HCT116 (cell line): ENCODE results near the gene LTBP4. TPM values are rescaled to one million over a fixed set of nuclear protein-coding genes. Genes with fewer than 3 reads are reported as not detected.

Experiments
- ATAC-seq: fragments of 200-7000 bp; cut with Tn5 transposase; 2 replicates; pipeline ENCODE4 v1.9.1; 2020; ENCODE audit warnings: mild to moderate bottlenecking, moderate library complexity
- BruUV-seq: library from RNA; stranded (reverse); fragments of 400-500 nt; replicated peaks from 2 replicates; lab custom pipeline; 2021; lab: Mats Ljungman, UMichigan
- CTCF ChIA-PET: fragments of 300-600 bp; sonication (Branson Sonifier 250); formaldehyde crosslinking; loops from one replicate; lab custom pipeline; 2021; ENCODE audit warnings: antibody characterized with exemption; lab: Charles Lee
- POLR2A ChIA-PET: fragments of 300-600, 350-600 bp; sonication (Branson Sonifier 250); formaldehyde crosslinking; loops from one replicate; lab custom pipeline; 2021; ENCODE audit warnings: antibody characterized with exemption; lab: Charles Lee
- RAD21 ChIA-PET, 2 experiments: fragments of 300-600 bp; sonication (Branson Sonifier 250); formaldehyde crosslinking; loops; one replicate each; lab custom pipeline; 2023; ENCODE audit warnings: low total read pairs in 2 of 2; ENCODE audit not compliant: uncharacterized antibody in 2 of 2, unreplicated experiment in 2 of 2, low non-redundant PET in 1 of 2; lab: Charles Lee
- DNase-seq: peaks from one replicate; pipeline ENCODE4 v3.0.0-alpha.2; 2010; ENCODE audit warnings: low read depth, low spot score
- H2AFZ ChIP-seq: fragments of 200-600 bp; shearing (Covaris generic), sonication (generic); 2 replicates; pipeline ENCODE4 v1.6.1; 2017; ENCODE audit warnings: low read depth, mixed run types, mixed read lengths, antibody characterized with exemption, low read length; ENCODE audit not compliant: poor library complexity, severe bottlenecking
- H3K27ac ChIP-seq: 2 replicates; pipeline ENCODE4 v1.5.1; 2012; ENCODE audit warnings: low read depth, low read length
- H3K27me3 ChIP-seq: fragments of 200-600 bp; sonication (generic); 2 replicates; pipeline ENCODE4 v1.6.1; 2016; ENCODE audit warnings: mixed run types, low read length, mixed read lengths; ENCODE audit not compliant: insufficient read depth
- H3K36me3 ChIP-seq, 2 experiments: fragments of 200-500 bp in 1 of 2; fragments of 200-600 bp in 1 of 2; sonication (Bioruptor generic) in 1 of 2; sonication (generic) in 1 of 2; 2 replicates each; pipeline versions ENCODE4 v1.5.1 to v1.6.1; 2014 to 2016; ENCODE audit warnings: low read length in 2 of 2, inconsistent platforms in 1 of 2, mixed read lengths in 1 of 2, mixed run types in 1 of 2; ENCODE audit not compliant: insufficient read depth in 2 of 2, control insufficient read depth in 1 of 2
- H3K4me1 ChIP-seq, 2 experiments: fragments of 200-600 bp in 1 of 2; sonication (generic) in 1 of 2; 2 replicates each; pipeline versions ENCODE4 v1.5.1 to v1.6.1; 2012 to 2017; ENCODE audit warnings: low read length in 2 of 2, inconsistent platforms in 1 of 2, mild to moderate bottlenecking in 1 of 2, mixed read lengths in 1 of 2, mixed run types in 1 of 2, moderate library complexity in 1 of 2; ENCODE audit not compliant: insufficient read depth in 2 of 2, control insufficient read depth in 1 of 2
- H3K4me2 ChIP-seq: fragments of 200-600 bp; sonication (generic); 2 replicates; pipeline ENCODE4 v1.6.1; 2017; ENCODE audit warnings: mixed run types, low read length, mixed read lengths
- H3K4me3 ChIP-seq, 2 experiments: fragments of 200-600 bp in 1 of 2; sonication (generic) in 1 of 2; replicated peaks in 1 of 2; 2 replicates each; pipeline ENCODE4 v1.5.1; 2011 to 2016; ENCODE audit warnings: low read length in 2 of 2, control low read depth in 1 of 2, low read depth in 1 of 2, mild to moderate bottlenecking in 1 of 2, mixed read lengths in 1 of 2, mixed run types in 1 of 2
- H3K79me2 ChIP-seq: fragments of 200-600 bp; sonication (generic); 2 replicates; pipeline ENCODE4 v1.6.1; 2017; ENCODE audit warnings: mild to moderate bottlenecking, mixed run types, low read length, moderate library complexity, mixed read lengths; ENCODE audit not compliant: insufficient read depth
- H3K9ac ChIP-seq: fragments of 200-600 bp; sonication (generic); 2 replicates; pipeline ENCODE4 v1.6.1; 2016; ENCODE audit warnings: low read length, mixed read lengths
- H3K9me2 ChIP-seq: fragments of 200-600 bp; sonication (generic), shearing (Covaris generic); 2 replicates; pipeline ENCODE4 v1.6.1; 2017; ENCODE audit warnings: mixed run types, mild to moderate bottlenecking, moderate library complexity; ENCODE audit not compliant: insufficient read depth
- H3K9me3 ChIP-seq, 2 experiments: fragments of 200-500 bp in 1 of 2; fragments of 200-600 bp in 1 of 2; sonication (Bioruptor generic) in 1 of 2; sonication (generic) in 1 of 2; 2 replicates each; pipeline ENCODE4 v1.6.1; 2014 to 2017; ENCODE audit warnings: low read length in 2 of 2, mixed read lengths in 2 of 2, inconsistent platforms in 1 of 2, low read depth in 1 of 2, mild to moderate bottlenecking in 1 of 2, mixed run types in 1 of 2, moderate library complexity in 1 of 2; ENCODE audit not compliant: control insufficient read depth in 1 of 2, insufficient read depth in 1 of 2
- H4K20me1 ChIP-seq: fragments of 200-600 bp; sonication (generic), shearing (Covaris generic); 2 replicates; pipeline ENCODE4 v1.6.1; 2017; ENCODE audit warnings: mixed run types, mild to moderate bottlenecking, moderate library complexity; ENCODE audit not compliant: insufficient read depth
- CBX3 ChIP-seq: IDR thresholded peaks from 2 replicates; pipeline ENCODE4 v1.6.1; 2012; ENCODE audit warnings: low read depth
- ELF1 ChIP-seq: IDR thresholded peaks from 2 replicates; pipeline ENCODE4 v1.6.1; 2012; ENCODE audit warnings: low read depth, borderline replicate concordance
- EZH2 ChIP-seq: fragments of 200-600 bp; sonication (generic); IDR thresholded peaks from 2 replicates; pipeline ENCODE4 v1.6.1; 2017; ENCODE audit warnings: antibody characterized with exemption, mixed run types
- POLR2AphosphoS5 ChIP-seq: IDR thresholded peaks from 2 replicates; pipeline ENCODE4 v1.6.1; 2011; ENCODE audit warnings: mild to moderate bottlenecking, low read depth, low read length, moderate library complexity
- SIN3A ChIP-seq: IDR thresholded peaks from 2 replicates; pipeline ENCODE4 v1.6.1; 2012; ENCODE audit warnings: low read depth
- TCF7L2 ChIP-seq: IDR thresholded peaks from 2 replicates; pipeline ENCODE4 v1.7.0; 2011; ENCODE audit warnings: borderline replicate concordance, inconsistent platforms; ENCODE audit not compliant: insufficient read depth, insufficient read length; ENCODE audit errors: extremely low read depth
- ZFX ChIP-seq: fragments of 450-650 bp; IDR thresholded peaks from 2 replicates; pipeline ENCODE4 v1.6.1; 2017
- intact Hi-C: fragments of 100-400 bp; cut with micrococcal nuclease; formaldehyde crosslinking; loops from 2 replicates; pipeline ENCODE4 v1.10.0; 2022
- total RNA-seq: library from RNA; stranded (reverse); gene quantifications from one replicate; pipeline ENCODE4 v1.2.1, GENCODE V29; 2021; ENCODE audit not compliant: unreplicated experiment
- TF ChIP-seq, protein P1 (sequence below): IDR thresholded peaks from 2 replicates; pipeline ENCODE4 v1.6.1; 2011; ENCODE audit warnings: mild to moderate bottlenecking, low read length, moderate library complexity; ENCODE audit not compliant: insufficient replicate concordance; ENCODE audit errors: extremely low read depth
- TF ChIP-seq, protein P2 (sequence below): IDR thresholded peaks from 2 replicates; pipeline ENCODE4 v1.6.1; 2012
- TF ChIP-seq, protein P3 (sequence below): IDR thresholded peaks from 2 replicates; pipeline ENCODE4 v1.6.1; 2012; ENCODE audit warnings: low read depth

Gene LTBP4
- total RNA-seq, 1 experiment from 2014 or later, result 310 TPM

DNA sequence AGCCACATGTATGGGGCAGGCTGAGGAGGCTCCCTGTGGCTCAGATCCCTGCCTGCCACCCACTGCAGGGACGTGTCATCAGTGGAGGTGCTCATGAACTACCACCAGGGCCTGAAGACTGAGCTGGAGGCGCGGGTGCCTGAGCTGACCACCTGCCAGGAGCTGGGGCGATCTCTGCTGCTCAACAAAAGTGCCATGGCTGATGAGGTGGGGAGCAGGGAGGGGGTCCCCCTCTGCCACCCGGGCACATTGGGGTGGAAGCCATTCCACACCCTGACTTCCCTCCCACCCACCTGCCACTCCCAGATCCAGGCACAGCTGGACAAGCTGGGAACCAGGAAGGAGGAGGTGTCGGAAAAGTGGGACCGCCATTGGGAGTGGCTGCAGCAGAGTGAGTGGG is 35.8 kb upstream of the LTBP4 start:
- Histone ChIP-seq H3K79me2 (no peaks in the 10 kb centered on the region), H3K27me3 (no peaks in the 10 kb centered on the region), H3K4me3 (no peak overlapping the region), H3K4me2 (no peak overlapping the region), H4K20me1 (no peaks in the 10 kb centered on the region)
- ATAC-seq, result no peak
- intact Hi-C loops, result no loop called here
- no peak for TF ChIP-seq POLR2AphosphoS5
- no peak for TF ChIP-seq EZH2
- no peak for TF ChIP-seq TCF7L2
- TF ChIP-seq ZFX, result no peak
- TF ChIP-seq ELF1, result no peak
- TF ChIP-seq, protein P1, sequence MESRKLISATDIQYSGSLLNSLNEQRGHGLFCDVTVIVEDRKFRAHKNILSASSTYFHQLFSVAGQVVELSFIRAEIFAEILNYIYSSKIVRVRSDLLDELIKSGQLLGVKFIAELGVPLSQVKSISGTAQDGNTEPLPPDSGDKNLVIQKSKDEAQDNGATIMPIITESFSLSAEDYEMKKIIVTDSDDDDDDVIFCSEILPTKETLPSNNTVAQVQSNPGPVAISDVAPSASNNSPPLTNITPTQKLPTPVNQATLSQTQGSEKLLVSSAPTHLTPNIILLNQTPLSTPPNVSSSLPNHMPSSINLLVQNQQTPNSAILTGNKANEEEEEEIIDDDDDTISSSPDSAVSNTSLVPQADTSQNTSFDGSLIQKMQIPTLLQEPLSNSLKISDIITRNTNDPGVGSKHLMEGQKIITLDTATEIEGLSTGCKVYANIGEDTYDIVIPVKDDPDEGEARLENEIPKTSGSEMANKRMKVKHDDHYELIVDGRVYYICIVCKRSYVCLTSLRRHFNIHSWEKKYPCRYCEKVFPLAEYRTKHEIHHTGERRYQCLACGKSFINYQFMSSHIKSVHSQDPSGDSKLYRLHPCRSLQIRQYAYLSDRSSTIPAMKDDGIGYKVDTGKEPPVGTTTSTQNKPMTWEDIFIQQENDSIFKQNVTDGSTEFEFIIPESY, result no peak
- no peak for TF ChIP-seq CBX3
- TF ChIP-seq SIN3A, result no peak
- TF ChIP-seq, protein P2, sequence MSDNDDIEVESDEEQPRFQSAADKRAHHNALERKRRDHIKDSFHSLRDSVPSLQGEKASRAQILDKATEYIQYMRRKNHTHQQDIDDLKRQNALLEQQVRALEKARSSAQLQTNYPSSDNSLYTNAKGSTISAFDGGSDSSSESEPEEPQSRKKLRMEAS, result no peak
- TF ChIP-seq, protein P3, sequence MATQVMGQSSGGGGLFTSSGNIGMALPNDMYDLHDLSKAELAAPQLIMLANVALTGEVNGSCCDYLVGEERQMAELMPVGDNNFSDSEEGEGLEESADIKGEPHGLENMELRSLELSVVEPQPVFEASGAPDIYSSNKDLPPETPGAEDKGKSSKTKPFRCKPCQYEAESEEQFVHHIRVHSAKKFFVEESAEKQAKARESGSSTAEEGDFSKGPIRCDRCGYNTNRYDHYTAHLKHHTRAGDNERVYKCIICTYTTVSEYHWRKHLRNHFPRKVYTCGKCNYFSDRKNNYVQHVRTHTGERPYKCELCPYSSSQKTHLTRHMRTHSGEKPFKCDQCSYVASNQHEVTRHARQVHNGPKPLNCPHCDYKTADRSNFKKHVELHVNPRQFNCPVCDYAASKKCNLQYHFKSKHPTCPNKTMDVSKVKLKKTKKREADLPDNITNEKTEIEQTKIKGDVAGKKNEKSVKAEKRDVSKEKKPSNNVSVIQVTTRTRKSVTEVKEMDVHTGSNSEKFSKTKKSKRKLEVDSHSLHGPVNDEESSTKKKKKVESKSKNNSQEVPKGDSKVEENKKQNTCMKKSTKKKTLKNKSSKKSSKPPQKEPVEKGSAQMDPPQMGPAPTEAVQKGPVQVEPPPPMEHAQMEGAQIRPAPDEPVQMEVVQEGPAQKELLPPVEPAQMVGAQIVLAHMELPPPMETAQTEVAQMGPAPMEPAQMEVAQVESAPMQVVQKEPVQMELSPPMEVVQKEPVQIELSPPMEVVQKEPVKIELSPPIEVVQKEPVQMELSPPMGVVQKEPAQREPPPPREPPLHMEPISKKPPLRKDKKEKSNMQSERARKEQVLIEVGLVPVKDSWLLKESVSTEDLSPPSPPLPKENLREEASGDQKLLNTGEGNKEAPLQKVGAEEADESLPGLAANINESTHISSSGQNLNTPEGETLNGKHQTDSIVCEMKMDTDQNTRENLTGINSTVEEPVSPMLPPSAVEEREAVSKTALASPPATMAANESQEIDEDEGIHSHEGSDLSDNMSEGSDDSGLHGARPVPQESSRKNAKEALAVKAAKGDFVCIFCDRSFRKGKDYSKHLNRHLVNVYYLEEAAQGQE, result no peak
- TF ChIP-seq, all 23 proteins: peak for 0
- Histone ChIP-seq H3K9me3 (no peaks in the 10 kb centered on the region), H3K9me2 (no peaks in the 10 kb centered on the region), H3K36me3 (no peaks in the 10 kb centered on the region), H3K4me1 (peaks cover 6 to 17% of the 10 kb centered on the region in 2 experiments), H2AFZ (no peak overlapping the region), H3K9ac (no peak overlapping the region), H3K27ac (no peak overlapping the region)
- no peak for DNase-seq
- RAD21 ChIA-PET, result no interaction called here
- no TSS peak for BruUV-seq
- POLR2A ChIA-PET, result no interaction called here
- CTCF ChIA-PET, result no interaction called here
